Cardiac muscle cell (in vitro differentiated cells and primary cell): ENCODE results near the gene NCOA7. TPM values are rescaled to one million over a fixed set of nuclear protein-coding genes. Genes with fewer than 3 reads are reported as not detected.
"Not testable (repeated sequence)": the region's sequence is repeated elsewhere in the genome, so short reads cannot be mapped to it uniquely, and the experiment has no call there.

Source experiments
- DNase-seq, 2 donors: peaks; one replicate each; pipeline versions ENCODE4 v3.0.0 to v3.0.0-alpha.2; 2010 to 2017; ENCODE audit warnings: low read depth in 1 of 2, low spot score in 1 of 2
- H3K27ac ChIP-seq: fragments of 200-600 bp; sonication (generic); 2 replicates; pipeline ENCODE4 v1.5.1; 2016
- H3K27me3 ChIP-seq: fragments of 200-600 bp; sonication (generic); 2 replicates; pipeline ENCODE4 v1.6.0; 2016; ENCODE audit warnings: control low read depth
- H3K36me3 ChIP-seq: fragments of 200-600 bp; sonication (generic); 2 replicates; pipeline ENCODE4 v1.5.1; 2016; ENCODE audit warnings: control low read depth
- H3K4me1 ChIP-seq: fragments of 200-600 bp; sonication (generic); 2 replicates; pipeline ENCODE4 v1.8.1; 2017; ENCODE audit warnings: low read depth, mild to moderate bottlenecking, mixed run types
- H3K4me3 ChIP-seq: fragments of 200-600 bp; sonication (generic); 2 replicates; pipeline ENCODE4 v1.5.1; 2016; ENCODE audit warnings: mild to moderate bottlenecking
- H3K9me3 ChIP-seq: fragments of 200-600 bp; sonication (generic); 2 replicates; pipeline ENCODE4 v1.5.1; 2017; ENCODE audit warnings: low read depth, mild to moderate bottlenecking, control low read depth
- polyA plus RNA-seq: library from polyadenylated mRNA; unstranded; fragments of >200 nt; fragmentation: Nextera tagmentation; extraction: Ambion mirVana; gene quantifications from 2 replicates; pipeline ENCODE4 v1.2.1, GENCODE V29; 2016
- total RNA-seq: library from RNA; depleted of rRNA; stranded (reverse); fragments of >200 nt; gene quantifications from 2 replicates; pipeline ENCODE4 v1.2.3, GENCODE V29; 2016
- TF ChIP-seq, protein P1 (sequence below): IDR thresholded peaks from 2 replicates; pipeline ENCODE4 v1.5.1; 2012; ENCODE audit warnings: low read depth, mild to moderate bottlenecking, low read length

Gene NCOA7
- total and polyA plus RNA-seq, 2 experiments from 2014 or later = 4.2 to 5.8 TPM

GRCh38 chr6:125927761-125928160 lies 137.0 kb downstream of the NCOA7 start:
- H3K36me3 ChIP-seq = peaks cover 10% of the 10 kb centered on the region
- no peak for DNase-seq
- no peaks in the 10 kb centered on the region for H3K27me3 ChIP-seq
- H3K27ac ChIP-seq = no peak overlapping the region
- no peaks in the 10 kb centered on the region for H3K9me3 ChIP-seq
- no peaks in the 10 kb centered on the region for H3K4me1 ChIP-seq
- H3K4me3 ChIP-seq = no peak overlapping the region
- TF ChIP-seq, protein P1, sequence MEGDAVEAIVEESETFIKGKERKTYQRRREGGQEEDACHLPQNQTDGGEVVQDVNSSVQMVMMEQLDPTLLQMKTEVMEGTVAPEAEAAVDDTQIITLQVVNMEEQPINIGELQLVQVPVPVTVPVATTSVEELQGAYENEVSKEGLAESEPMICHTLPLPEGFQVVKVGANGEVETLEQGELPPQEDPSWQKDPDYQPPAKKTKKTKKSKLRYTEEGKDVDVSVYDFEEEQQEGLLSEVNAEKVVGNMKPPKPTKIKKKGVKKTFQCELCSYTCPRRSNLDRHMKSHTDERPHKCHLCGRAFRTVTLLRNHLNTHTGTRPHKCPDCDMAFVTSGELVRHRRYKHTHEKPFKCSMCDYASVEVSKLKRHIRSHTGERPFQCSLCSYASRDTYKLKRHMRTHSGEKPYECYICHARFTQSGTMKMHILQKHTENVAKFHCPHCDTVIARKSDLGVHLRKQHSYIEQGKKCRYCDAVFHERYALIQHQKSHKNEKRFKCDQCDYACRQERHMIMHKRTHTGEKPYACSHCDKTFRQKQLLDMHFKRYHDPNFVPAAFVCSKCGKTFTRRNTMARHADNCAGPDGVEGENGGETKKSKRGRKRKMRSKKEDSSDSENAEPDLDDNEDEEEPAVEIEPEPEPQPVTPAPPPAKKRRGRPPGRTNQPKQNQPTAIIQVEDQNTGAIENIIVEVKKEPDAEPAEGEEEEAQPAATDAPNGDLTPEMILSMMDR = no peak

DNA sequence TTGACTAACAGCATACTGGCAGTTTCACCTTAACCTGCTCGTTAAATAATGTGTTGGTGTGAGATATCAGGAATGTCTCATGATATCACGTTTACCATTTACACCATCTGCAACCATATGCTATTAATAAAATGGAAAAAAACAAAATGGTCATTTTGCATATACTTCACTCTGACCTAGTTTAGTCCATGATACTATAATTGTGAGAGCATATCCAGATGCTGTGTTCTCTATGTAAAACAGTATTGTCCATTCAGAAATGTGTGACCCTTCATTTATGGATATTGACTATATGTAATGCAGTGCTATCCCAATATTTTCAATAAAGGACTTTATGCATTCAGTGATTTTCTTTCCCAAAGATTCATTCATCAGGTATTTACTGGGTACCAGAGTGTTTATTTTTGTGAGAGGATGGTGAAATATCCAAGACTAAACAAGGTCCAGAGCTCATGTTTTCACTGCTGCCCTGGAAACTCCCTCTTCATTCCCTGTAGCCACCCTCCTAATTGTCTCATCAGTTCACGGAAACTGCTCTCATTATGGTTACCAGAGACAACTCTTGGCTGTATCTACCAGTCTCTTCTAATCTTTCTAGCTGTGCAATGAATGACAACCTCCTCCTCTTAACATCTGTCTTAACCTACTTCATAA lies 140.1 kb downstream of the NCOA7 start:
- no peaks in the 10 kb centered on the region for H3K27me3 ChIP-seq
- no peaks in the 10 kb centered on the region for H3K9me3 ChIP-seq
- TF ChIP-seq, protein P1 = no peak
- peaks cover 3% of the 10 kb centered on the region for H3K36me3 ChIP-seq
- no peak for DNase-seq
- no peak overlapping the region for H3K27ac ChIP-seq
- no peaks in the 10 kb centered on the region for H3K4me1 ChIP-seq
- no peak overlapping the region for H3K4me3 ChIP-seq

DNA sequence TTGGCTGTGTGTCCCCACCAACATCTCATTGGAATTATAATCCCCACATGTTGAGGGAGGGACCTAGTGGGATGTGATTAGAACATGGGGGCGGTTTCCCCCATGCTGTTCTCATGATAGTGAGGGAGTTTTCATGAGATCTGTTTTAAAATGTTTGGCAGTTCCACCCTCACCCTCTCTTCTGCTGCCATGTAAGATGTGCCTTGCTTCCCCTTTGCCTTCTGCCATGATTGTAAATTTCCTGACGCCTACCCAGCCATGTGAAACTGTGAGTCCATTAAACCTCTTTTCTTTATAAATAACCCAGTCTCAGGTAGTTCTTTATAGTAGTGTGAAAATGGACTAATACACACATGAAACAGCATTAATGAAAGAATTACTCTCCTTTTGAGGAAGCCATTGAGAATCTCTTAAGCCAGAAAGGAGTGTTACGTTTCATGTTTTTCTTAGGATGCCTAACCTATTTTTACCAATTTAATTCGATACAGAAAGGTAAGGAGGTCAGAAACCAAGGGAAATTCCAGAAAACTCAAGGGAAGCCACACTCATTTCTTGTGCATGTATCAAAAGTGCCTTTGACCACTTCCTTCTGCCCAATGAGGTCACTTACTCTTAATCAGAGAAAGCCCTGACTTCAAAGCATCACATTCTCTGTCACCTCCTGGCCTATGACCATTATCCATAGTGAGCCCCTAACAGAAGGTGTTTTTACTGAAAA lies 141.1 kb downstream of the NCOA7 start:
- Histone ChIP-seq H3K27ac (no peak overlapping the region), H3K9me3 (no peaks in the 10 kb centered on the region), H3K4me1 (no peaks in the 10 kb centered on the region), H3K4me3 (no peak overlapping the region), H3K36me3 (peaks cover 3% of the 10 kb centered on the region), H3K27me3 (no peaks in the 10 kb centered on the region)
- TF ChIP-seq, protein P1 = no peak
- DNase-seq = no peak

- peaks cover 3% of the 10 kb centered on the region for H3K36me3 ChIP-seq
- no peak for DNase-seq
- TF ChIP-seq, protein P1 = no peak
- H3K27me3 ChIP-seq = no peaks in the 10 kb centered on the region
- no peaks in the 10 kb centered on the region for H3K9me3 ChIP-seq
- H3K27ac ChIP-seq = no peak overlapping the region
- no peaks in the 10 kb centered on the region for H3K4me1 ChIP-seq
- H3K4me3 ChIP-seq = no peak overlapping the region
Observed at GRCh38 chr6:125932451-125932795, 141.7 kb downstream of the NCOA7 start.

DNA sequence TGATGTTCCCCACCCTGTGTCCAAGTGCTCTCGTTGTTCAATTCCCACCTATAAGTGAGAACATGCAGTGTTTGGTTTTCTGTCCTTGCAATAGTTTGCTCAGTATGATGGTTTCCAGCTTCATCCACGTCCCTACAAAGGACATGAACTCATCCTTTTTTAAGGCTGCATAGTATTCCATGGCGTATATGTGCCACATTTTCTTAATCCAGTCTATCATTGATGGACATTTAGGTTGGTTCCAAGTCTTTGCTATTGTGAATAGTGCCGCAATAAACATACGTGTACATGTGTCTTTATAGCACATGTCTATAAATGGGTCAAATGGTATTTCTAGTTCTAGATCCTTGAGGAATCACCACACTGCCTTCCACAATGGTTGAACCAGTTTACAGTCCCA lies 144.8 kb downstream of the NCOA7 start:
- not testable (repeated sequence) for DNase-seq, H3K9me3 ChIP-seq, H3K36me3 ChIP-seq, H3K4me3 ChIP-seq, H3K4me1 ChIP-seq, H3K27ac ChIP-seq, H3K27me3 ChIP-seq

DNA sequence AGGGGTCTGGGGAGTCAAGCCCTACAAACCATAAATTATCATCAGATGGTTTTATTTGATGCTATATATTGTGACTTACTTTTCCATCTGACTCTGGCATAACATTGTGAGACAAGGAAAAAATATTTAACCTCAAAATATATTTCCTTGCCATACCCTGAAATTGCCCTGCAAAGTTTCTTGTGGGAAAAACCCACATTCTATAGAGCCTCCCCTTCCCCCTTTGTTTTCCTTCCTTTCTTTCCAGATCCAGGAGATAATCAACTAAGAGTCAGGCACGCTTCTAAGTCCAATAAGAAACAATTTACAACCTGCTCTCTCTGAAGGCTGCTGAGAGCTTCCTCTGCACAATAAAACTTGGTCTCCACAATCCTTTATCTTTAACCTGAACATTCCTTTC lies 148.3 kb downstream of the NCOA7 start:
- no peak for DNase-seq
- H3K9me3 ChIP-seq = no peaks in the 10 kb centered on the region
- peaks cover under 1% of the 10 kb centered on the region for H3K4me1 ChIP-seq
- TF ChIP-seq, protein P1 = no peak
- no peaks in the 10 kb centered on the region for H3K36me3 ChIP-seq
- no peak overlapping the region for H3K27ac ChIP-seq
- H3K4me3 ChIP-seq = no peak overlapping the region
- H3K27me3 ChIP-seq = no peaks in the 10 kb centered on the region
